WTC11 (cell line): Measurements from ENCODE around the gene SSH2.

Source experiments
- CTCF ChIP-seq: fragments of 200-600 bp; IDR thresholded peaks from 2 replicates; pipeline ENCODE4 v1.8.0; 2022; ENCODE audit warnings: antibody characterized with exemption
- KAT7 ChIP-seq: sonication (generic); formaldehyde crosslinking; IDR thresholded peaks from 2 replicates; pipeline ENCODE4 v1.8.1; 2023; ENCODE audit warnings: missing genetic modification reagents, mild to moderate bottlenecking, borderline replicate concordance
- NR3C1 ChIP-seq: sonication (generic); formaldehyde crosslinking; conservative IDR thresholded peaks from 2 replicates; pipeline ENCODE4 v1.8.1; 2023; ENCODE audit warnings: low read depth, mild to moderate bottlenecking, missing genetic modification reagents
- PRDM15 ChIP-seq: sonication (generic); formaldehyde crosslinking; IDR thresholded peaks from 2 replicates; pipeline ENCODE4 v1.8.0; 2022; ENCODE audit warnings: missing genetic modification reagents
- ZBTB21 ChIP-seq: sonication (generic); formaldehyde crosslinking; IDR thresholded peaks from 2 replicates; pipeline ENCODE4 v1.8.1; 2023; ENCODE audit warnings: mild to moderate bottlenecking, missing genetic modification reagents, borderline replicate concordance
- ZNF138 ChIP-seq: sonication (generic); formaldehyde crosslinking; conservative IDR thresholded peaks from 2 replicates; pipeline ENCODE4 v1.8.1; 2022; ENCODE audit warnings: mild to moderate bottlenecking, moderate library complexity, missing genetic modification reagents

GRCh38 chr17:29734640-29735039 lies 195.4 kb downstream of the SSH2 start:
- no peak for TF ChIP-seq CTCF
- TF ChIP-seq NR3C1 (CRISPR knock-in tag), result no peak
- TF ChIP-seq ZBTB21 (CRISPR knock-in tag), result no peak
- TF ChIP-seq PRDM15 (CRISPR knock-in tag), result no peak
- no peak for TF ChIP-seq ZNF138 (CRISPR knock-in tag)
- no peak for TF ChIP-seq KAT7 (CRISPR knock-in tag)
